ENCODE measurements around the gene IL1R2. TPM values are rescaled to one million over a fixed set of nuclear protein-coding genes. Genes with fewer than 3 reads are reported as not detected.

The IL1R2 gene
- total and polyA plus RNA-seq, 2 of the 8 experiments (the other 6 are each of a cell fraction or from before 2014, with no cell fraction given) = 0.06 TPM; not detected in 1

GRCh38 chr2:102016399-102016955 is 24.7 kb downstream of the IL1R2 start:
- DNase-seq (ENCODE audit: low read depth in 1 of 2, low spot score in 2 of 2) (no peak), FAIRE-seq (no peak)
- no peak overlapping the region for H2AFZ ChIP-seq (ENCODE audit: low read length)
- H2BK20ac ChIP-seq (ENCODE audit: low read length) = no peak overlapping the region
- no peak overlapping the region for H2AK5ac ChIP-seq (ENCODE audit: low read depth, low read length)
- no peak overlapping the region for H2BK120ac ChIP-seq (replicated peaks; ENCODE audit: low read depth, low read length)
- H3K14ac ChIP-seq (ENCODE audit: insufficient read length) = no peak overlapping the region
- H3K4me2 ChIP-seq (ENCODE audit: insufficient read depth in 1 of 2, low read depth in 2 of 2, low read length in 2 of 2) = no peak overlapping the region
- 87% methylated on average over 6 of the region's 6 CpGs; no CpG with 5 or more reads in 1 of the 2 experiments for WGBS, 2 experiments (ENCODE audit: extremely low coverage in 1 of 2, insufficient coverage in 1 of 2, insufficient read length in 1 of 2, insufficient replicate concordance in 2 of 2, low coverage in 1 of 2, low lambda C conversion rate in 2 of 2, missing lambda C conversion rate in 1 of 2)
- no peak overlapping the region for H3K4me3 ChIP-seq (ENCODE audit: extremely low read depth in 1 of 4, insufficient read depth in 2 of 4, low read depth in 3 of 4, low read length in 4 of 4)
- H3K79me1 ChIP-seq (ENCODE audit: low read depth, low read length) = no peaks in the 10 kb centered on the region
- H3K18ac ChIP-seq (ENCODE audit: extremely low read depth, low read length) = no peak overlapping the region
- H2BK15ac ChIP-seq (ENCODE audit: low read length) = no peak overlapping the region
- no peaks in the 10 kb centered on the region for H3K27me3 ChIP-seq (replicated peaks in 1 of 4; ENCODE audit: control insufficient read depth in 3 of 4, extremely low read depth in 1 of 4, insufficient read depth in 3 of 4, low read length in 3 of 4)
- H4K20me1 ChIP-seq (replicated peaks in 1 of 2; ENCODE audit: control insufficient read depth in 1 of 2, insufficient read depth in 2 of 2, low read length in 2 of 2) = no peaks in the 10 kb centered on the region
- H4K91ac ChIP-seq (replicated peaks; ENCODE audit: insufficient read length, low read length) = no peak overlapping the region
- ChIA-PET POLR2A (ENCODE audit: partially characterized antibody) (no interaction called here), CTCF (ENCODE audit: partially characterized antibody) (interaction anchor here (1.1 to 2.1 kb wide), 4 partner anchors 9 to 339 kb away, joined by 3 to 7 read pairs (median 3); partner anchors contain the start of gene IL18R1)
- no peaks in the 10 kb centered on the region for H3K79me2 ChIP-seq (ENCODE audit: control insufficient read depth in 1 of 2, insufficient read depth in 2 of 2, low read length in 2 of 2)
- no peak overlapping the region for H2BK5ac ChIP-seq (ENCODE audit: low read depth, low read length)
- H3K9me3 ChIP-seq (ENCODE audit: insufficient read depth in 2 of 2, low read depth in 1 of 2, low read length in 1 of 2) = no peaks in the 10 kb centered on the region
- H3K4me1 ChIP-seq (replicated peaks in 1 of 4; ENCODE audit: control insufficient read depth in 3 of 4, insufficient read depth in 4 of 4, low read length in 3 of 4) = peaks cover 0 to 3% (median 0%) of the 10 kb centered on the region in 4 experiments; a peak in 1 of 7 replicates
- no peak overlapping the region for H3K56ac ChIP-seq (replicated peaks; ENCODE audit: insufficient read length, low read depth, low read length)
- no peak overlapping the region for H4K5ac ChIP-seq (ENCODE audit: insufficient read length, low read depth, low read length)
- H3K23ac ChIP-seq (ENCODE audit: insufficient read length) = no peak overlapping the region
- H3K27ac ChIP-seq (ENCODE audit: low read depth, low read length) = no peak overlapping the region
- no peak overlapping the region for H3K4ac ChIP-seq (replicated peaks; ENCODE audit: insufficient read length, low read depth, low read length)
- no peak overlapping the region for H3K9ac ChIP-seq (replicated peaks in 1 of 4; ENCODE audit: extremely low read depth in 1 of 4, low read depth in 3 of 4, low read length in 3 of 4)
- no peak overlapping the region for H2BK12ac ChIP-seq (ENCODE audit: low read depth, low read length)
- no peaks in the 10 kb centered on the region for H3K36me3 ChIP-seq (ENCODE audit: control insufficient read depth in 2 of 4, insufficient read depth in 4 of 4, low read length in 3 of 4)
- no peak overlapping the region for H4K8ac ChIP-seq (ENCODE audit: extremely low read depth, insufficient read depth, low read length)
- no peaks in the 10 kb centered on the region for H3K23me2 ChIP-seq (ENCODE audit: low read depth, low read length)
- TF ChIP-seq RFX5 (IDR thresholded peaks at IDR 0.05; ENCODE audit: borderline replicate concordance, low read depth, low read length) (no peak), SAP30 (IDR thresholded peaks at IDR 0.05; ENCODE audit: insufficient read depth, insufficient replicate concordance, low read length) (no peak), ZNF274 (IDR thresholded peaks at IDR 0.05; ENCODE audit: borderline replicate concordance, extremely low read depth, low read length) (no peak), ASH2L (IDR thresholded peaks at IDR 0.05; ENCODE audit: low read length) (no peak), TEAD4 (IDR thresholded peaks at IDR 0.05; ENCODE audit: low read depth, low read length) (no peak), SP2 (IDR thresholded peaks at IDR 0.05; ENCODE audit: low read length) (no peak), ATF2 (IDR thresholded peaks at IDR 0.05; ENCODE audit: low read length) (no peak)
- TF ChIP-seq, protein P1, sequence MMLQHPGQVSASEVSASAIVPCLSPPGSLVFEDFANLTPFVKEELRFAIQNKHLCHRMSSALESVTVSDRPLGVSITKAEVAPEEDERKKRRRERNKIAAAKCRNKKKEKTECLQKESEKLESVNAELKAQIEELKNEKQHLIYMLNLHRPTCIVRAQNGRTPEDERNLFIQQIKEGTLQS (IDR thresholded peaks at IDR 0.05; ENCODE audit: insufficient read depth, low read depth, low read length) = no peak
